IMR-90 (cell line): ENCODE results near the gene SARNP. TPM values are rescaled to one million over a fixed set of nuclear protein-coding genes. Genes with fewer than 3 reads are reported as not detected.
"Not testable (repeated sequence)": the region's sequence is repeated elsewhere in the genome, so short reads cannot be mapped to it uniquely, and the experiment has no call there.

Experiments used
- ATAC-seq: fragments of 200-7000 bp; cut with Tn5 transposase; 2 replicates; pipeline ENCODE4 v1.9.1; 2020; ENCODE audit warnings: low read depth, mild to moderate bottlenecking, moderate library complexity
- BruUV-seq: library from RNA; stranded (reverse); fragments of 400-500 nt; replicated peaks from 2 replicates; lab custom pipeline; 2021; lab: Mats Ljungman, UMichigan
- CTCF ChIA-PET: fragments of 300-600 bp; formaldehyde crosslinking; extraction: SDS; loops from one replicate; lab custom pipeline; 2021; ENCODE audit warnings: antibody characterized with exemption; lab: Yijun Ruan, JAX
- POLR2A ChIA-PET: fragments of 300-600 bp; sonication (Branson Sonifier 250); formaldehyde crosslinking; loops from one replicate; lab custom pipeline; 2022; ENCODE audit warnings: antibody characterized with exemption; ENCODE audit not compliant: unreplicated experiment; lab: Charles Lee
- DNase-seq: peaks from one replicate; pipeline ENCODE4 v3.0.0; 2013
- H2AFZ ChIP-seq: replicated peaks from 2 replicates; pipeline ENCODE3; 2013; ENCODE audit warnings: low read length, mild to moderate bottlenecking; ENCODE audit not compliant: poor library complexity
- H2AK5ac ChIP-seq: 2 replicates; pipeline ENCODE4 v1.6.1; 2013; ENCODE audit warnings: low read depth, low read length, inconsistent platforms
- H2AK9ac ChIP-seq: replicated peaks from 2 replicates; pipeline ENCODE3; 2013; ENCODE audit warnings: mild to moderate bottlenecking, low read depth, low read length, moderate library complexity; ENCODE audit not compliant: poor library complexity
- H2BK120ac ChIP-seq: 2 replicates; pipeline ENCODE4 v1.6.1; 2013; ENCODE audit warnings: low read depth, low read length, inconsistent platforms
- H2BK15ac ChIP-seq: 3 replicates; pipeline ENCODE4 v1.6.1; 2013; ENCODE audit warnings: low read depth, low read length, inconsistent platforms
- H2BK20ac ChIP-seq: 2 replicates; pipeline ENCODE4 v1.6.1; 2013; ENCODE audit warnings: low read depth, mild to moderate bottlenecking, inconsistent platforms, low read length, moderate library complexity
- H2BK5ac ChIP-seq: 2 replicates; pipeline ENCODE4 v1.6.1; 2013; ENCODE audit warnings: mild to moderate bottlenecking, low read depth, low read length, inconsistent platforms; ENCODE audit not compliant: poor library complexity, severe bottlenecking
- H3K14ac ChIP-seq: replicated peaks from 2 replicates; pipeline ENCODE4 v1.6.1; 2013; ENCODE audit warnings: low read depth, low read length, inconsistent platforms
- H3K18ac ChIP-seq: 2 replicates; pipeline ENCODE4 v1.6.1; 2013; ENCODE audit warnings: low read depth, low read length, control low read depth
- H3K23ac ChIP-seq: 2 replicates; pipeline ENCODE4 v1.6.1; 2013; ENCODE audit warnings: low read depth, low read length, inconsistent platforms
- H3K27ac ChIP-seq: 2 replicates; pipeline ENCODE4 v1.5.1; 2013; ENCODE audit warnings: mild to moderate bottlenecking, control low read depth, low read length; ENCODE audit not compliant: insufficient read depth
- H3K27me3 ChIP-seq: 2 replicates; pipeline ENCODE4 v1.6.1; 2013; ENCODE audit warnings: low read length; ENCODE audit not compliant: control insufficient read depth, insufficient read depth
- H3K36me3 ChIP-seq: 2 replicates; pipeline ENCODE4 v1.6.1; 2013; ENCODE audit warnings: low read length, mixed read lengths; ENCODE audit not compliant: control insufficient read depth, insufficient read depth
- H3K4ac ChIP-seq: 2 replicates; pipeline ENCODE4 v1.6.1; 2013; ENCODE audit warnings: low read depth, low read length, inconsistent platforms
- H3K4me1 ChIP-seq: 2 replicates; pipeline ENCODE4 v1.6.1; 2013; ENCODE audit warnings: low read length, mixed read lengths; ENCODE audit not compliant: control insufficient read depth, insufficient read depth
- H3K4me2 ChIP-seq: 2 replicates; pipeline ENCODE4 v1.6.1; 2013; ENCODE audit warnings: low read depth, mild to moderate bottlenecking, control low read depth, low read length, moderate library complexity
- H3K4me3 ChIP-seq: 2 replicates; pipeline ENCODE4 v1.5.1; 2013; ENCODE audit warnings: low read depth, mild to moderate bottlenecking, control low read depth, low read length, moderate library complexity; ENCODE audit not compliant: insufficient read depth
- H3K56ac ChIP-seq: 2 replicates; pipeline ENCODE4 v1.6.1; 2013; ENCODE audit warnings: low read length, inconsistent platforms; ENCODE audit not compliant: insufficient read depth; ENCODE audit errors: extremely low read depth
- H3K79me1 ChIP-seq, 2 experiments: 2 replicates each; pipeline ENCODE4 v1.6.1; 2013; ENCODE audit warnings: low read length in 2 of 2, inconsistent platforms in 1 of 2, low read depth in 1 of 2
- H3K9ac ChIP-seq: 2 replicates; pipeline ENCODE4 v1.6.1; 2013; ENCODE audit warnings: low read depth, low read length, control low read depth
- H3K9me1 ChIP-seq: 2 replicates; pipeline ENCODE4 v1.6.1; 2013; ENCODE audit warnings: low read length, inconsistent platforms; ENCODE audit not compliant: insufficient read depth
- H3K9me3 ChIP-seq: 2 replicates; pipeline ENCODE4 v1.6.1; 2013; ENCODE audit warnings: low read length; ENCODE audit not compliant: control insufficient read depth, insufficient read depth
- H4K20me1 ChIP-seq: 2 replicates; pipeline ENCODE4 v1.6.1; 2013; ENCODE audit warnings: low read length, inconsistent platforms; ENCODE audit not compliant: insufficient read depth
- H4K5ac ChIP-seq: 2 replicates; pipeline ENCODE4 v1.6.1; 2013; ENCODE audit warnings: mild to moderate bottlenecking, low read depth, low read length, control low read depth
- H4K8ac ChIP-seq, 2 experiments: 2 replicates each; pipeline ENCODE4 v1.6.1; 2013; ENCODE audit warnings: low read depth in 2 of 2, low read length in 2 of 2, control low read depth in 1 of 2, inconsistent platforms in 1 of 2
- H4K91ac ChIP-seq: 2 replicates; pipeline ENCODE4 v1.6.1; 2013; ENCODE audit warnings: low read depth, low read length, inconsistent platforms; ENCODE audit not compliant: insufficient read depth
- CEBPB ChIP-seq: IDR thresholded peaks from 2 replicates; pipeline ENCODE4 v1.6.1; 2012; ENCODE audit warnings: low read depth, low read length, improper control_type of control experiment
- WGBS, 2 experiments: methylation state at CpG; one replicate each; pipeline versions ENCODE4 v1.1.5 to v1.1.7; 2013; ENCODE audit warnings: missing lambda C conversion rate in 2 of 2; ENCODE audit not compliant: insufficient read length in 1 of 2; ENCODE audit errors: extremely low coverage in 2 of 2; 5-methylcytosine and 5-hydroxymethylcytosine counted together
- dilution Hi-C: fragments of 300-500 bp; cut with HindIII; formaldehyde crosslinking; loops from one replicate; pipeline ENCODE4 v1.14.3; 2018; ENCODE audit warnings: low sequenced_read_pairs; ENCODE audit not compliant: unreplicated experiment
- in situ Hi-C: fragments of 300-500 bp; cut with MboI; formaldehyde crosslinking; loops from 3 replicates; pipeline ENCODE4 v1.14.3; 2019; ENCODE audit warnings: low sequenced_read_pairs, inconsistent platforms, mixed read lengths
- intact Hi-C: fragments of 100-400 bp; cut with micrococcal nuclease; formaldehyde crosslinking; loops from 2 replicates; pipeline ENCODE4 v1.10.0; 2022
- polyA plus RNA-seq, 3 experiments: library from polyadenylated mRNA; depleted of rRNA; stranded (reverse); fragments of >200 nt; gene quantifications; 2 replicates each; pipeline ENCODE4 v1.2.3, GENCODE V29; 2012; ENCODE audit warnings: low replicate concordance in 1 of 3
- total RNA-seq: library from RNA; depleted of rRNA; stranded (reverse); fragments of >200 nt; gene quantifications from 2 replicates; pipeline ENCODE4 v1.2.3, GENCODE V29; 2012

SARNP gene
- total and polyA plus RNA-seq, 2 of the 4 experiments (the other 2 are of a cell fraction): 46.8 to 103 TPM

DNA sequence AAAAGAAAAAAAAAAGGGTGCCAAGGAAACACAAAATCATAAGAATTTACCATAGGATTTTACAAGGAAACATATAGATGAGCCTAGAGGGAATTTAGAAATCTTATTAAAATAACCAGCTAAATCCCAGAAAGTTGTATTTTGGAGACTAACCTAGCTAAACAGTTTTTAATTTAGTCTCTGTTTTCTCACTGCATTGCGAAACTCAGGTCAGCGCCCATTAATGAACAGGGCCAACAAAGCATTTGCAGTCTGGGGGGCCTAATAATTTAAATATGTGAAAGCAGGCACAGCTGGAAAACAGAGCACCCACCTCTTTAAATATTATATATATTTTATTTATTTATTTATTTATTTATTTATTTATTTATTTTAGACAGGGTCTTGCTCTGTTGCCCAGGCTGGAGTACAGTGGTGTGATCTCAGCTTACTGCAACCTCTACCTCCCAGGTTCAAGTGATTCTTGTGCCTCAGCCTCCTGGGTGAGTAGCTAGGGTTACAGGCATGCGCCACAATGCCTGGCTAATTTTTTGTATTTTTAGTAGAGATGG is 49.0 kb upstream of the SARNP start:
- H4K20me1 ChIP-seq, POLR2A ChIA-PET, BruUV-seq, DNase-seq, H3K27me3 ChIP-seq, H3K4me3 ChIP-seq, H2BK15ac ChIP-seq, H3K4ac ChIP-seq, ATAC-seq, H3K9ac ChIP-seq, H3K9me1 ChIP-seq, H3K4me2 ChIP-seq, H2BK20ac ChIP-seq, H3K36me3 ChIP-seq, H4K91ac ChIP-seq, H3K79me1 ChIP-seq, H2AK9ac ChIP-seq, dilution Hi-C loops, in situ Hi-C loops, H3K23ac ChIP-seq, H2BK5ac ChIP-seq, H2AFZ ChIP-seq, H4K8ac ChIP-seq, H2AK5ac ChIP-seq, H3K56ac ChIP-seq, H3K14ac ChIP-seq, H2BK120ac ChIP-seq, H3K9me3 ChIP-seq, H3K27ac ChIP-seq, CTCF ChIA-PET, H3K18ac ChIP-seq, intact Hi-C loops, H4K5ac ChIP-seq, H3K4me1 ChIP-seq: not testable (repeated sequence)
- no CpG with 5 or more reads among the region's 3 CpGs for WGBS, 2 experiments
- peak; percentile 73 for TF ChIP-seq CEBPB
